ENCODE results near the gene IL1RAPL2. TPM values are rescaled to one million over a fixed set of nuclear protein-coding genes. Genes with fewer than 3 reads are reported as not detected.
"Not testable (repeated sequence)": the region's sequence is repeated elsewhere in the genome, so short reads cannot be mapped to it uniquely, and the experiment has no call there.

The IL1RAPL2 gene
- total RNA-seq, 1 experiment from 2014 or later = not detected

DNA sequence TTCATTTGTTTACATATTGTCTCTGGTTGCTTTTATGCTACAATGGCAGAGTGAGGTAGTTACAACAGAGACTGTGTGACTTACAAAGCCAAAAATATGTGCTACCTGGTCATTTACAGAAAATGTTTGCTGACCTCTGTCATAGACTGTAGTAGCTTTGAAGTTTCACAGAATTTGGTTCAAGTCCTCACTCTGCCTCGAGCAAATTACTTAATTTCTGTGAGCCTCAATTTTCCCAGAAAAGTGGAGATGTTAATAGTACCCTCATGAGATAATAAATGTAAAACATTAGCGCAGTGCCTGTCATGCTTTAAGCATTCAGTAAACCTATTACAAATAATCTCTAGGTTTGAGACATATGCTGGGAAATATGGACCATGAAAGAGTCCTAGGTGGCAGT lies 1237.9 kb downstream of the IL1RAPL2 start:
- no peak for DNase-seq (ENCODE audit: low read depth)

DNA sequence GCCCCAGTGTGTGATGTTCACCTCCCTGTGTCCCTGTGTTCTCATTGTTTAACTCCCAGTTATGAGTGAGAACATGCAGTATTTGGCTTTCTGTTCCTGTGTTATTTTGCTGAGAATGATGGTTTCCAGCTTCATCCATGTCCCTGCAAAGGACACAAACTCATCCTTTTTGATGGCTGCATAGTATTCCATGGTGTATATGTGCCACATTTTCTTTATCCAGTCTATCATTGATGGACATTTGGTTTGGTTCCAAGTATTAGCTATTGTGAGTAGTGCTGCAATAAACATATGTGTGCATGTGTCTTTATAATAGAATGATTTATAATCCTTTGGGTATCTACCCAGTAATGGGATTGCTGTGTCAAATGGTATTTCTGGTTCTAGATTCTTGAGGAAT lies 1239.7 kb downstream of the IL1RAPL2 start:
- not testable (repeated sequence) for DNase-seq (ENCODE audit: low read depth)

DNA sequence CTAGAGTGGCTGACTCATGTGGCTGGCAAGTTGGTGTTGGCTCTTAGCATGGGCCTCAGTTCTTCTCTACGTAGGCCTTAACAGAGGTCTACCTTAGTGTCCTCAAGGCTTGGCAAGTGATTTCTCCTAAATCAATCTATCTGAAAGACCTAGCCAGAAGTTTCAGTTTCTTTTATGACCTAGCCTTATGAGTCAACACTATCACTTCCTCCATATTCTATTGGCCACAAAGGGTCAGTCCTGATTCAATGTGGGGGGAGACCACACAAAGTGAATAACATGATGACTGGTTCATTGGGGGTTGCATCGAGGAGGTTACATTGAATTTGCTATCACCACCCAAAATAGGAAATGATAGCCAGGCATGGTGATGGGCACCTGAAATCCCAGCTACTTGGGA lies 1250.5 kb downstream of the IL1RAPL2 start:
- no peak for DNase-seq (ENCODE audit: low read depth)
